GM15510 (cell line): ENCODE data around the gene PNPLA4.

ENCODE experiments used
- POLR2A ChIP-seq: IDR thresholded peaks from 3 replicates; pipeline ENCODE4 v1.6.1; 2011; ENCODE audit warnings: borderline replicate concordance; ENCODE audit not compliant: insufficient read length; ENCODE audit errors: extremely low read depth

The PNPLA4 gene

GRCh38 chrX:7921750-7922149, 5.5 kb downstream of the PNPLA4 start:
- TF ChIP-seq POLR2A, result no peak

GRCh38 chrX:7908821-7909220, 18.4 kb downstream of the PNPLA4 start:
- TF ChIP-seq POLR2A, result no peak

GRCh38 chrX:7904562-7904961, 22.7 kb downstream of the PNPLA4 start:
- TF ChIP-seq POLR2A, result no peak

GRCh38 chrX:7891928-7892327, 35.3 kb downstream of the PNPLA4 start:
- TF ChIP-seq POLR2A, result no peak

- TF ChIP-seq POLR2A, result no peak
Observed at GRCh38 chrX:7889680-7890079, 37.5 kb downstream of the PNPLA4 start.

GRCh38 chrX:7889135-7889534, 38.1 kb downstream of the PNPLA4 start:
- TF ChIP-seq POLR2A, result no peak

- TF ChIP-seq POLR2A, result no peak
Observed at GRCh38 chrX:7876957-7877356, 50.3 kb downstream of the PNPLA4 start.

- no peak for TF ChIP-seq POLR2A
Observed at GRCh38 chrX:7872042-7872441, 55.2 kb downstream of the PNPLA4 start.

- no peak for TF ChIP-seq POLR2A
Observed at GRCh38 chrX:7852166-7852565, 75.0 kb downstream of the PNPLA4 start.
